ENCODE results near the gene PCOLCE2. TPM values are rescaled to one million over a fixed set of nuclear protein-coding genes. Genes with fewer than 3 reads are reported as not detected.
A peak's percentile ranks its signal among the peaks of the same experiment; 100 is the strongest.

PCOLCE2 gene
- total RNA-seq, 1 experiment from 2014 or later: 1.5 TPM

DNA sequence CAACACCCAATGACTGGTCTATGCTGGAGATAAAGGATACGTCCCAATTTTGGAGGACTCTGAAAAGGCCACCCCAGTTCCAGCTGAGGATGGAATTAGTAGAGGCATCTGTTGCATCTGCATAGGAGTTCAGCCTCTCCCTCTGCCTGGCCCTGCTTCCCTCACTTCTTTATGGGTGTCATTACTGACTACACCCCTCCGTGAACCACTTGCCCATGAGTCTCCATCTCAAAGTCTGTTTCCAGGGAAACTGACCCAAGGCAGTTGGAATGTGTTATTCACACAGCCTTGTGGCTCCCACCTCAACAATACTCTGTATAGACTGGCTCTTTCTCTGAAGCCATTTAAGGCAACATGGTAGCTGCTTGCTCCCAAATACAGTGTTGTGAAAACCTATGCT, 21.4 kb upstream of the PCOLCE2 start:
- no peaks in the 10 kb centered on the region for H4K20me1 ChIP-seq (ENCODE audit: insufficient read depth)
- no peak for TF ChIP-seq EZH2 (IDR thresholded peaks at IDR 0.05; ENCODE audit: low read depth)
- TF ChIP-seq, protein P1, sequence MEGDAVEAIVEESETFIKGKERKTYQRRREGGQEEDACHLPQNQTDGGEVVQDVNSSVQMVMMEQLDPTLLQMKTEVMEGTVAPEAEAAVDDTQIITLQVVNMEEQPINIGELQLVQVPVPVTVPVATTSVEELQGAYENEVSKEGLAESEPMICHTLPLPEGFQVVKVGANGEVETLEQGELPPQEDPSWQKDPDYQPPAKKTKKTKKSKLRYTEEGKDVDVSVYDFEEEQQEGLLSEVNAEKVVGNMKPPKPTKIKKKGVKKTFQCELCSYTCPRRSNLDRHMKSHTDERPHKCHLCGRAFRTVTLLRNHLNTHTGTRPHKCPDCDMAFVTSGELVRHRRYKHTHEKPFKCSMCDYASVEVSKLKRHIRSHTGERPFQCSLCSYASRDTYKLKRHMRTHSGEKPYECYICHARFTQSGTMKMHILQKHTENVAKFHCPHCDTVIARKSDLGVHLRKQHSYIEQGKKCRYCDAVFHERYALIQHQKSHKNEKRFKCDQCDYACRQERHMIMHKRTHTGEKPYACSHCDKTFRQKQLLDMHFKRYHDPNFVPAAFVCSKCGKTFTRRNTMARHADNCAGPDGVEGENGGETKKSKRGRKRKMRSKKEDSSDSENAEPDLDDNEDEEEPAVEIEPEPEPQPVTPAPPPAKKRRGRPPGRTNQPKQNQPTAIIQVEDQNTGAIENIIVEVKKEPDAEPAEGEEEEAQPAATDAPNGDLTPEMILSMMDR (conservative IDR thresholded peaks at IDR 0.05): no peak

GRCh38 chr3:142909282-142909681, 20.4 kb upstream of the PCOLCE2 start:
- no peaks in the 10 kb centered on the region for H3K9me3 ChIP-seq (ENCODE audit: insufficient read depth, low read depth)
- H3K27me3 ChIP-seq (ENCODE audit: insufficient read depth, low read depth): no peaks in the 10 kb centered on the region
- BruUV-seq (replicated peaks): no TSS peak
- H4K20me1 ChIP-seq (ENCODE audit: insufficient read depth): no peaks in the 10 kb centered on the region
- no peak for DNase-seq
- intact Hi-C loops (cut with micrococcal nuclease; ENCODE audit: unreplicated experiment): no loop called here
- no peak overlapping the region for H3K4me2 ChIP-seq
- H3K27ac ChIP-seq: no peak overlapping the region
- no peak overlapping the region for H2AFZ ChIP-seq
- H3K4me1 ChIP-seq (replicated peaks; ENCODE audit: insufficient read depth): no peaks in the 10 kb centered on the region
- POLR2A ChIA-PET (ENCODE audit: unreplicated experiment): no interaction called here
- no peaks in the 10 kb centered on the region for H3K79me2 ChIP-seq (ENCODE audit: low read depth)
- H3F3A ChIP-seq (ENCODE audit: insufficient read depth, low read depth): no peaks in the 10 kb centered on the region
- no peaks in the 10 kb centered on the region for H3K36me3 ChIP-seq (ENCODE audit: low read depth)
- TF ChIP-seq, protein P1 (conservative IDR thresholded peaks at IDR 0.05): no peak
- CTCF ChIA-PET: no interaction called here
- H3K9me2 ChIP-seq (ENCODE audit: insufficient read depth): no peaks in the 10 kb centered on the region
- no peak overlapping the region for H3K4me3 ChIP-seq

More for the DNA sequence above, 21.4 kb upstream of the PCOLCE2 start:
- H3K36me3 ChIP-seq (ENCODE audit: low read depth): no peaks in the 10 kb centered on the region
- no peaks in the 10 kb centered on the region for H3K9me3 ChIP-seq (ENCODE audit: insufficient read depth, low read depth)
- intact Hi-C loops (cut with micrococcal nuclease; ENCODE audit: unreplicated experiment): no loop called here
- no peaks in the 10 kb centered on the region for H3K9me2 ChIP-seq (ENCODE audit: insufficient read depth)
- ChIA-PET CTCF (no interaction called here), POLR2A (ENCODE audit: unreplicated experiment) (no interaction called here)
- no peaks in the 10 kb centered on the region for H3K4me1 ChIP-seq (replicated peaks; ENCODE audit: insufficient read depth)
- BruUV-seq (replicated peaks): no TSS peak
- no peak overlapping the region for H3K27ac ChIP-seq
- no peaks in the 10 kb centered on the region for H3K27me3 ChIP-seq (ENCODE audit: insufficient read depth, low read depth)
- H3K4me3 ChIP-seq: no peak overlapping the region
- no peak overlapping the region for H2AFZ ChIP-seq
- H3K4me2 ChIP-seq: no peak overlapping the region
- H3K79me2 ChIP-seq (ENCODE audit: low read depth): no peaks in the 10 kb centered on the region
- no peak for DNase-seq
- H3F3A ChIP-seq (ENCODE audit: insufficient read depth, low read depth): no peaks in the 10 kb centered on the region

- H4K20me1 ChIP-seq (ENCODE audit: insufficient read depth): no peaks in the 10 kb centered on the region
- intact Hi-C loops (cut with micrococcal nuclease; ENCODE audit: unreplicated experiment): no loop called here
- CTCF ChIA-PET: no interaction called here
These were observed 19.1 kb upstream of the PCOLCE2 start for GRCh38 chr3:142907996-142908395.

More at GRCh38 chr3:142907996-142908395, 19.1 kb upstream of the PCOLCE2 start:
- Histone ChIP-seq H3K27ac (no peak overlapping the region), H3K4me1 (replicated peaks; ENCODE audit: insufficient read depth) (no peaks in the 10 kb centered on the region), H3K9me2 (ENCODE audit: insufficient read depth) (no peaks in the 10 kb centered on the region), H3K27me3 (ENCODE audit: insufficient read depth, low read depth) (no peaks in the 10 kb centered on the region), H3K36me3 (ENCODE audit: low read depth) (no peaks in the 10 kb centered on the region), H2AFZ (no peak overlapping the region), H3K4me2 (no peak overlapping the region), H3F3A (ENCODE audit: insufficient read depth, low read depth) (no peaks in the 10 kb centered on the region), H3K4me3 (no peak overlapping the region), H3K9me3 (ENCODE audit: insufficient read depth, low read depth) (no peaks in the 10 kb centered on the region), H3K79me2 (ENCODE audit: low read depth) (no peaks in the 10 kb centered on the region)
- no TSS peak for BruUV-seq (replicated peaks)
- TF ChIP-seq, protein P1 (conservative IDR thresholded peaks at IDR 0.05): no peak
- TF ChIP-seq EZH2 (IDR thresholded peaks at IDR 0.05; ENCODE audit: low read depth): no peak
- peak in 1 of 2 experiments; percentile 9 for DNase-seq
- POLR2A ChIA-PET (ENCODE audit: unreplicated experiment): no interaction called here

All from PC-9 (cell line).